SU-DHL-6 (cell line): ENCODE measurements around the gene IQSEC3.

ENCODE experiments used
- CTCF ChIP-seq: fragments of 200-600 bp; sonication (generic); IDR thresholded peaks from one replicate; pipeline ENCODE4 v1.5.1; 2017; ENCODE audit warnings: antibody characterized with exemption, mild to moderate bottlenecking, low read length, moderate library complexity; ENCODE audit not compliant: insufficient read depth, poor library complexity, severe bottlenecking
- EZH2phosphoT487 ChIP-seq: fragments of 200-600 bp; sonication (generic), shearing (Covaris generic); conservative IDR thresholded peaks from 2 replicates; pipeline ENCODE4 v1.6.1; 2018; ENCODE audit warnings: mild to moderate bottlenecking, antibody characterized with exemption, low read length, moderate library complexity, mixed read lengths

DNA sequence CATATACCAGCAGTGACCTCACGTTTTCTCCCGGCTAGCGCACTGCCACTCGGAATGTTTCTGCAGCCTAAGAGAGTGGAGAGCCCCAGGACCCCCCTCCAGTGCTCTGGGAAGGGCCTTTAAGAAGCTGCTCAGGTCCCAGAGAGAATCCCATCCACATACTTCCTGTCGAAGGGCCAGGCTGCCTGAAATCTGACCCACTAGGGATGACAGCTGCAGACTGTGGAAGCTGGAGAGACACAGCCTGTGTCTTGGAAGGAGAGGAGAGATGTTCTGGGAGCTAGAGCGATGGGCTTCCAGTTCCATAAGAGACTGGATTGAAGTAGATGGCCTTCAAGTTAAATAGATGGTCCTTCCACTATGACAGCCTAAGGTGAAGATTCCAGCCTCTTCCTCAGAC lies 54.4 kb downstream of the IQSEC3 start:
- TF ChIP-seq CTCF (no peak), EZH2phosphoT487 (no peak)
